Lung (tissue), 12 donors: ENCODE results near the gene RPL7A. TPM values are rescaled to one million over a fixed set of nuclear protein-coding genes. Genes with fewer than 3 reads are reported as not detected.
A peak's percentile ranks its signal among the peaks of the same experiment; 100 is the strongest.

Experiments
- ATAC-seq: fragments of 200-7000 bp; cut with Tn5 transposase; one replicate; pipeline ENCODE4 v1.9.1; 2020; ENCODE audit warnings: moderate number of reproducible peaks; ENCODE audit not compliant: insufficient read depth, low FRiP score
- DNase-seq, 3 donors: peaks; one replicate each; pipeline ENCODE4 v3.0.0-alpha.2; 2013 to 2017
- H3K27ac ChIP-seq, 2 donors: one replicate each; pipeline ENCODE4 v1.5.1; 2013; ENCODE audit warnings: mild to moderate bottlenecking in 2 of 2, moderate library complexity in 2 of 2, control low read depth in 1 of 2, inconsistent platforms in 1 of 2, low read depth in 1 of 2, low read length in 1 of 2
- H3K27me3 ChIP-seq, 3 donors: one replicate each; pipeline ENCODE4 v1.5.1; 2013; ENCODE audit warnings: low read length in 2 of 3; ENCODE audit not compliant: control insufficient read depth in 3 of 3, insufficient read depth in 3 of 3
- H3K36me3 ChIP-seq, 4 donors: one replicate each; pipeline ENCODE4 v1.5.1; 2013; ENCODE audit warnings: low read length in 4 of 4, mild to moderate bottlenecking in 1 of 4, moderate library complexity in 1 of 4; ENCODE audit not compliant: control insufficient read depth in 4 of 4, insufficient read depth in 4 of 4
- H3K4me1 ChIP-seq, 5 donors: one replicate each; pipeline ENCODE4 v1.5.1; 2013; ENCODE audit warnings: low read length in 5 of 5, mild to moderate bottlenecking in 2 of 5, moderate library complexity in 1 of 5; ENCODE audit not compliant: control insufficient read depth in 5 of 5, insufficient read depth in 5 of 5
- H3K4me3 ChIP-seq: one replicate; pipeline ENCODE4 v1.5.1; 2013; ENCODE audit warnings: mild to moderate bottlenecking, control low read depth, moderate library complexity
- H3K9ac ChIP-seq, 2 donors: one replicate each; pipeline ENCODE4 v1.5.1; 2013; ENCODE audit warnings: low read length in 2 of 2, control low read depth in 1 of 2; ENCODE audit not compliant: insufficient read depth in 1 of 2
- H3K9me3 ChIP-seq, 4 donors: one replicate each; pipeline ENCODE4 v1.5.1; 2013; ENCODE audit warnings: low read length in 3 of 4, mild to moderate bottlenecking in 1 of 4, moderate library complexity in 1 of 4; ENCODE audit not compliant: control insufficient read depth in 4 of 4, insufficient read depth in 3 of 4
- CTCF ChIP-seq: IDR thresholded peaks from 2 replicates; pipeline ENCODE4 v1.5.1; 2012; ENCODE audit warnings: mild to moderate bottlenecking; ENCODE audit errors: control extremely low read depth, extremely low read depth
- WGBS, 2 donors: extraction: QIAGEN DNeasy Blood & Tissue Kit; methylation state at CpG; one replicate each; pipeline ENCODE4 v1.1.7; 2013; 5-methylcytosine and 5-hydroxymethylcytosine counted together
- polyA plus RNA-seq, 2 donors: library from polyadenylated mRNA; stranded (reverse); fragments of 200-250 nt; gene quantifications; one replicate each; pipeline ENCODE4 v1.2.1, GENCODE V29; 2013
- total RNA-seq, 2 donors: library from RNA; depleted of rRNA in 1 of 2; stranded (reverse); fragments of >200 nt in 1 of 2; gene quantifications; one replicate each; pipeline ENCODE4 v1.2.1, GENCODE V29; 2014 to 2021
- donor health status: control.
- donor health status: control.
- donor health status: Bipolar disorder and iron deficiency.
- donor health status: healthy.
- donor health status: DM: yes; HTN: yes; CAD: no.

Gene RPL7A
- total and polyA plus RNA-seq, 4 donors = 1,412 to 3,573 (median 2,118) TPM

- no peak for TF ChIP-seq CTCF
- DNase-seq = no peak
- 94 to 96% methylated on average over 6 of the region's 6 CpGs for WGBS, 2 donors
- Histone ChIP-seq H3K4me3 (no peak overlapping the region), H3K9ac (no peak overlapping the region), H3K9me3 (no peaks in the 10 kb centered on the region), H3K36me3 (peaks cover 7 to 65% (median 48%) of the 10 kb centered on the region in 4 donors), H3K27me3 (no peaks in the 10 kb centered on the region), H3K27ac (no peak overlapping the region), H3K4me1 (peaks cover 0 to 23% (median 12%) of the 10 kb centered on the region in 5 donors)
- ATAC-seq = no peak
These were observed 2.4 kb upstream of the RPL7A start for GRCh38 chr9:133345596-133345995.

- peak overlapping the region in 1 of 2 donors; percentile 8 for H3K27ac ChIP-seq
- no peaks in the 10 kb centered on the region for H3K9me3 ChIP-seq
- DNase-seq = no peak
- peaks cover 0 to 23% (median 12%) of the 10 kb centered on the region in 5 donors for H3K4me1 ChIP-seq
- no peaks in the 10 kb centered on the region for H3K27me3 ChIP-seq
- no peak for TF ChIP-seq CTCF
- WGBS, 2 donors = 76 to 81% methylated on average over 15 of the region's 15 CpGs
- no peak overlapping the region for H3K9ac ChIP-seq
- H3K36me3 ChIP-seq = peaks cover 12 to 71% (median 52%) of the 10 kb centered on the region in 4 donors
- ATAC-seq = no peak
- peak overlapping the region; percentile 86 for H3K4me3 ChIP-seq
These were observed 1.8 kb upstream of the RPL7A start for GRCh38 chr9:133346021-133346785.

- peak in 1 of 3 donors; percentile 48 for DNase-seq
- Histone ChIP-seq H3K36me3 (peaks cover 12 to 76% (median 60%) of the 10 kb centered on the region in 4 donors), H3K9me3 (no peaks in the 10 kb centered on the region), H3K27me3 (no peaks in the 10 kb centered on the region), H3K4me1 (peaks cover 0 to 23% (median 12%) of the 10 kb centered on the region in 5 donors), H3K9ac (peak overlapping the region; percentile 5 to 25), H3K27ac (peak overlapping the region; percentile 66 to 97), H3K4me3 (peak overlapping the region; percentile 100)
- 0% methylated on average over 26 to 41 of the region's 41 CpGs for WGBS, 2 donors
- no peak for TF ChIP-seq CTCF
- ATAC-seq = peak; percentile 55
These were observed 468 bp upstream of the RPL7A start for GRCh38 chr9:133347515-133347984.
